AG09309 (cell line): ENCODE data around the gene ELOVL2.

Experiments
- DNase-seq: peaks from one replicate; pipeline ENCODE4 v3.0.0-alpha.2; 2010; ENCODE audit warnings: low read depth
- H3K4me3 ChIP-seq: 2 replicates; pipeline ENCODE4 v1.5.1; 2011; ENCODE audit warnings: mild to moderate bottlenecking, low read depth, low read length, moderate library complexity; ENCODE audit not compliant: control insufficient read depth
- TF ChIP-seq, protein P1 (sequence below): IDR thresholded peaks from 2 replicates; pipeline ENCODE4 v1.5.1; 2011; ENCODE audit warnings: mild to moderate bottlenecking, low read depth, low read length, inconsistent platforms; ENCODE audit not compliant: insufficient read depth, control insufficient read depth; ENCODE audit errors: missing control alignments

Gene ELOVL2

DNA sequence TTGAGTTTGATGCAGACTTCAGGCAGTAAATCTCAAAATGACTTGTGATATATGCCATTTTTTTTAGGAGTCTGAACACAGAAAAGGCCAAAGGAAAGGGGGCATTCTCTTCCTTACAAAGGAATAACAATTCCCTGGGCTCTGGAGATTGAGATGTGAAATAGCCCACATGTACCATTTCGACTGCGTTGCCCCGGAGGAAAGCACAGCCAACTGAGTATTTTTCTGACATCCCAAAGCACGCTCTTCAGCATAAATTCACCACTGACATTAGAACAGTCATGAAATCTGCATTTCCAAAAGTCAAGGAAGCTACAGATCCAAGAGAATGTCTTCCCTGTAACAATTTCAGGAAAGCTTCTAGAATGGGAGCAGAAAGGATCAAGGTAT lies 7.8 kb downstream of the ELOVL2 start:
- TF ChIP-seq, protein P1, sequence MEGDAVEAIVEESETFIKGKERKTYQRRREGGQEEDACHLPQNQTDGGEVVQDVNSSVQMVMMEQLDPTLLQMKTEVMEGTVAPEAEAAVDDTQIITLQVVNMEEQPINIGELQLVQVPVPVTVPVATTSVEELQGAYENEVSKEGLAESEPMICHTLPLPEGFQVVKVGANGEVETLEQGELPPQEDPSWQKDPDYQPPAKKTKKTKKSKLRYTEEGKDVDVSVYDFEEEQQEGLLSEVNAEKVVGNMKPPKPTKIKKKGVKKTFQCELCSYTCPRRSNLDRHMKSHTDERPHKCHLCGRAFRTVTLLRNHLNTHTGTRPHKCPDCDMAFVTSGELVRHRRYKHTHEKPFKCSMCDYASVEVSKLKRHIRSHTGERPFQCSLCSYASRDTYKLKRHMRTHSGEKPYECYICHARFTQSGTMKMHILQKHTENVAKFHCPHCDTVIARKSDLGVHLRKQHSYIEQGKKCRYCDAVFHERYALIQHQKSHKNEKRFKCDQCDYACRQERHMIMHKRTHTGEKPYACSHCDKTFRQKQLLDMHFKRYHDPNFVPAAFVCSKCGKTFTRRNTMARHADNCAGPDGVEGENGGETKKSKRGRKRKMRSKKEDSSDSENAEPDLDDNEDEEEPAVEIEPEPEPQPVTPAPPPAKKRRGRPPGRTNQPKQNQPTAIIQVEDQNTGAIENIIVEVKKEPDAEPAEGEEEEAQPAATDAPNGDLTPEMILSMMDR = no peak
- no peak overlapping the region for H3K4me3 ChIP-seq
- no peak for DNase-seq

DNA sequence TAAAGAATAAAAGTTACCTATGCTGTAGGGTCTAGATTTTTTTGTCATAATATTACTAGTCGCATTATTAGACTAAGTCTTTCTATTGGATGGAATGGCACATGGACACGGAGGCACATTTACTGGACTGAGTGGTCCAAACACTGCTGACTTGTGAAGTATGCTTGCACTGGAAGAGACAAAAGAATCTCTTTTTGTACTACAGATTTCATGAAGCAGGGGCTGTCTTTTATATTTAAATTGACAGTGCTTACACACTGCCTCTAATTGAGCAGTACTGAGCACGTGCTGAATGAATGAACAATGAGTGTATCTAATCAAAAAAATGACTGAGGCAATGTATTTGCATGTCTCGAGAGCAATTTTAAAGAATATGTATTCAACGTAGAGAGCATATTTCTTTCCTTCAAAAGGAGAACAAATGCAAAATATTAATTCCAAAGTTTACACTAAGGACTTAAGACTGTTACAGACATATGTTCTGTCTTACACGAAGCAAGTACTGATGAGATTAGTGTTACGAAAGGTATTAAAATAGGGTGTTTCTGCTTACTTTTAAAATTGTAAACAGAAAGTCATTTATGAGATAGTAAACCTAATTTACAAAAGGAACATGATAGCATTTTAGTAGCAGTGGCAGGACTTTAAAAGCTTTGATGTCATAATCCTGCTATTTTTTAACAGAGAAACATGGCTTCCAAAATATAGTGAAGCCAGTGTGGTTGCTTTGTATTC lies 8.3 kb downstream of the ELOVL2 start:
- no peak for DNase-seq
- TF ChIP-seq, protein P1 = no peak
- H3K4me3 ChIP-seq = no peak overlapping the region

DNA sequence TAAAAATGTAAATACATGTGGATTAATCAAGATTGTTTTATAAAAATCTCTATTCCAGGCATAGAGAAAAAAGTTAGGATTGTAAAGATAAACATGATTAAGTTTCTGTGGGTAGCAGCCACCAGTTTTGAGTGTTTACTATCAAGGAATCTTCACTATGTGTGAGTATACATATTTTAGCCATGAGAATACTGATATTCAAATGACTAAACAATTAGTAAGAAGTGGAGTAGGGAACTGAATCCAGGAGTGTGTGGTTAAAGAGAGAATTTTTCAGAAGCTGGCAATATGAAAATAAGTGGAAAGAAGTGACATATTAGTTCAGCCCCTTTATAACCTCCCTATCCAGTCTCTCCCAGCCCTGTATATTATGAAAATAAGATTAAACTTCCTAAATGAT lies 10.3 kb downstream of the ELOVL2 start:
- no peak overlapping the region for H3K4me3 ChIP-seq
- TF ChIP-seq, protein P1 = no peak
- peak; percentile 51 for DNase-seq

DNA sequence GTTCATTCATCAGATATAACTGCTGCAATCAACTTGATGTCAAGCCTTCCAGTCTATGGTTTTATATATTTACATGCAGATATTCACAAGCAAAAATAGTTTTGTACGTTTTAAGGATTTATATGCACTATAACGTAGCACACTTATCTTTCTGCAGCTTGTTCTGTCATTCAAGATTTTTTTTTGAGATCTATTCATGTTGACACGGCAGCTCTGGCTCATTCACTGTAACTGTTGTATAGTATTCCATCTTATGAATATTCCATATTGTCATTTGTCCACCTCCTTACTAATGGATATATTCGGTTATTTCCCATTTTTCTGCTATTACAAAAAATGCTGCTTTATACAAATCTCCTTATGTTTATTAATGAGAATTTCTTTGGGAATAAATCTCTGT lies 13.2 kb downstream of the ELOVL2 start:
- no peak overlapping the region for H3K4me3 ChIP-seq
- no peak for DNase-seq
- TF ChIP-seq, protein P1 = no peak

DNA sequence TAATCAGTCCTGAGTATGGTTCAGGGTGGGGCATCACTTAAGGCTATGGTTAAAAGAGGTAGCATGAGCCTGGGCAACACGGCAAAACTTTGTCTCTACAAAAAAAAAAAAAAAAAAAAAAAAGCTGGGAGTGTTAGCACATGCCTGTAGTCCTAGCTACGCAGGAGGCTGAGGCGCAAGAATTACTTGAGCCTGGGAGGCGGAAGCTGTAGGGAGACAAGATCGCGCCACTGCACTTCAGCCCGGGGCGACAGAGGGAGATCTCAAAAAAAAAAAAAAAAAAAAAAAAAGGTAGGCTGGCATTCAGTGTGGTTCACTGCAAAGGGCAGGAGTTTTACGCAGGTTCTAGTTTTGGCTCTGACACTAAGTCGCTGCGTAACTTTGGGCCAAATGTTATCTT lies 15.1 kb downstream of the ELOVL2 start:
- H3K4me3 ChIP-seq = no peak overlapping the region
- TF ChIP-seq, protein P1 = no peak
- DNase-seq = no peak

DNA sequence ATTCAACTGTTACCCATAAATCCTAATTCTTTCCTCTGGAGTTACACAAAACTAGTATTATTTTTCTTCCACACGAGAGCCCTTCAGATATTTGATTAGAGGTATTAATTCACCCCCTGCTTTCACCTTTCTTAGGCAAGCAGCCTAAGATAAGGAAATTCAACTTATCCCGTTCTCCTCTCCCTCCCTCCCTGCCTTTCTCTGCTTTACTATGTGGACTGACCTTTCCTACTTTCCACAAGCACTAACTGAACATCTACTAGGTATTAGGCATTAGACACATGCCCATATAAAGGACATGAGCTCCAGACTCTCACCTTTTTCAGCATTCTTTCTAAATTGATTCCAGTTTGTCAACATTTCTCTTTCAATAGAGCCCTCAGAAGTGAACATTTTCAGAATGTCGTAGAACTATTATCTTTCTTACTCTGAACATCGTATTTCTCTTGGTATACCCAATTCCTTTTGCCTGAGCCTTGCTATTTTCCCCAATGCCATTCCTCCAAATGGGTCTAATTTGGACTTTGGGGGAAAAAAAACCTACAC lies 16.5 kb downstream of the ELOVL2 start:
- no peak for DNase-seq
- TF ChIP-seq, protein P1 = no peak
- H3K4me3 ChIP-seq = no peak overlapping the region
